Stimulated activated CD8-positive, alpha-beta memory T cell treated with anti-CD3 and anti-CD28 coated beads, Interleukin-7, amount 100 ng/mL, for 4 hours (primary cell): ENCODE measurements around the gene THSD1.

Experiments used
- DNase-seq, 2 donors: peaks; one replicate each; pipeline ENCODE4 v3.0.0-alpha.2; 2020; ENCODE audit warnings: low read depth in 2 of 2

The THSD1 gene

GRCh38 chr13:52405767-52406494 lies at the start of gene THSD1:
Gene THSD1 (minus strand): TSS chr13:52406172. CDS start chr13:52402600, 3,572 bp downstream.
- DNase-seq = peak in 1 of 2 donors; percentile 6

GRCh38 chr13:52455677-52456041 lies 49.7 kb upstream of the THSD1 start:
- peak; percentile 64 to 68 for DNase-seq

GRCh38 chr13:52454820-52455676 lies 49.1 kb upstream of the THSD1 start, which contains the start of gene CKAP2:
Gene CKAP2 (plus strand): TSS chr13:52455478. CDS start chr13:52455557, 79 bp downstream.
- DNase-seq = peak; percentile 86 to 88

GRCh38 chr13:52454459-52454819 lies 48.5 kb upstream of the THSD1 start:
- no peak for DNase-seq

- DNase-seq = no peak
These were observed 46.5 kb upstream of the THSD1 start for GRCh38 chr13:52452470-52452869.

GRCh38 chr13:52451135-52451804 lies 45.3 kb upstream of the THSD1 start:
- no peak for DNase-seq

- no peak for DNase-seq
These were observed 44.8 kb upstream of the THSD1 start for GRCh38 chr13:52450793-52451116.

- peak; percentile 84 to 92 for DNase-seq
These were observed 44.2 kb upstream of the THSD1 start, which contains the start of gene VPS36 for GRCh38 chr13:52450012-52450792. Gene VPS36 (minus strand): TSS chr13:52450634. CDS start chr13:52450594, 40 bp downstream.

- no peak for DNase-seq
These were observed 43.5 kb upstream of the THSD1 start for GRCh38 chr13:52449331-52450011.

GRCh38 chr13:52447815-52448552 lies 42.0 kb upstream of the THSD1 start:
- no peak for DNase-seq

GRCh38 chr13:52447354-52447753 lies 41.4 kb upstream of the THSD1 start:
- DNase-seq = no peak

- DNase-seq = no peak
These were observed 40.3 kb upstream of the THSD1 start for GRCh38 chr13:52446265-52446664.

- DNase-seq = no peak
These were observed 26.5 kb upstream of the THSD1 start for GRCh38 chr13:52432456-52432855.

- DNase-seq = no peak
These were observed 22.3 kb upstream of the THSD1 start for GRCh38 chr13:52428295-52428694.

- no peak for DNase-seq
These were observed 15.2 kb upstream of the THSD1 start for GRCh38 chr13:52421216-52421615.

- DNase-seq = no peak
These were observed 13.1 kb upstream of the THSD1 start for GRCh38 chr13:52419080-52419479.

GRCh38 chr13:52414963-52415362 lies 9.0 kb upstream of the THSD1 start:
- DNase-seq = no peak

GRCh38 chr13:52414051-52414450 lies 8.1 kb upstream of the THSD1 start:
- no peak for DNase-seq

GRCh38 chr13:52412128-52412527 lies 6.2 kb upstream of the THSD1 start:
- DNase-seq = no peak

GRCh38 chr13:52411629-52412028 lies 5.7 kb upstream of the THSD1 start:
- DNase-seq = no peak
